NOMO-1 treated with dmso at 0.1 percent for 144 hours (cell line): ENCODE measurements around the gene RAB3IL1.
A peak's percentile ranks its signal among the peaks of the same experiment; 100 is the strongest.
"Not testable (repeated sequence)": the region's sequence is repeated elsewhere in the genome, so short reads cannot be mapped to it uniquely, and the experiment has no call there.

Experiments used
- DNase-seq: peaks from one replicate; lab custom pipeline; 2025; ENCODE audit not compliant: unreplicated experiment; lab: John Stamatoyannopoulos, UW

RAB3IL1 gene

DNA sequence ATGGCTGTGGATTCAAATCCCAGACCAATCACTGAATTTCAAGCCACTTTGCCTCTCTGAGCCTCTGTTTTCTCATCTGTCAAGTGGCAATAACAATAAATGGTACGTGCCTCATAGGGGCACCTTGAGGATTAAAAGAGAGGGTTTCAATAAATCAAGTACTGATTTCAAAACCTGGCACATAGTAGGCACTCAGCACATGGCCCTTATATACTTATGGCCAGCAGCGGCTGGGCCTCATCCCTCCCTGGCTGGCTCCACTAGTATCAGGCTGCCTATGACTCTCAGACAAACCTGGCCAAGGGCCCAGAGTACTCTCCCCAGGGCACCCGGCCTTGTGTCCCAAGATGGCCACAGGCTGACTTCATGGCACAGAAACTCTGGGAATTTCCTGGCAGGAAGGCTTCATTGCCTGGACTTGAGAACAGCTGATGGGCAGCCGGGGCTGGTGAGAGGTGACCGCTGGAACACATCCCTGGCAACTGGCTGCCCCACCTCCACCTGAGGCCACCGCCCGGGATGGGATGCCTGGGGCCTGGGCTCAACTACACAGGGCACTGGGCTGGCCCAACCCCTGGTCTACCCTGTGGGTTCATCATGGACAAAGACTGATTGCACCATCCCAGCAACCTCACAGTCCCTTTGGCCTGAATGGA is 29.4 kb downstream of the RAB3IL1 start:
- no peak for DNase-seq

GRCh38 chr11:61886643-61887042 is 30.7 kb downstream of the RAB3IL1 start:
- no peak for DNase-seq

DNA sequence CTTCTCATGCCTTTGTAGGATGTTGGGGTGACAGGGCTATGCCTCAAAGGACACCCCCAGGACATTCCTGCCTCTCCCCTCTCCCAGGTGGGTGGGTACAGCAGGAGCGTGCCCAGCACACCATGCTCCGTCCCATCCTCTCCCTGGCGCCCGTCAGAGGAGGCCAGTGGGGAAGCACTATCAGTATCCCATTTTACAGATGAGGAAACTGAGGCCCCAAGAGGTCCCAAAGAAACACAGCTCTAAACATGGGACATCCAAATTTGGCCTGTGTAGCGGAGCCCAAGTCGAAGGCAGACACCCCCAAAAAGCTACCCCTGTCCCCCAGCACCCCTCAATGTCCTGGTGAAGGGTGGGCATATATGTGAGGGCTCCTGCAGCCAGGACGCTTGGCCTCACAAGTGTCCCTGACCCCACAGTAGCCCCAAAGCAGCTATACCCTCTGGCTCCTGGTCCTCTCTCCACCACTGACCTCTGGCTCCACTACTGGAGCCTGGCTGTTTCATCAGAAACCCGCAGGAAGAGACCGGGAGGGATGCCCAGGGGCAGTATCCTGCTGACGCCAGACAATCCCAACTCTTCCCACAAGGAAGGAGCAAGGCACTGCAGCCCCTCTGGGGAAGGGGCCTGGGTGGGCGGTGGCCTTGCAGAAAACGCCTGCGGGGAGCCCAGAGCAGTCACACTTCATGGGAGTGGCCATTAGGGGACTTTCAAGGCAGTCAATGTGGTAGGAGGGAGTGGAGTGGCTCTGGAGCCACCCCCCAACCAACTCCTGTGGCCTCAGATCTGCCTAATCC is 31.4 kb downstream of the RAB3IL1 start:
- DNase-seq: no peak

GRCh38 chr11:61885166-61885778 is 32.1 kb downstream of the RAB3IL1 start:
- no peak for DNase-seq

DNA sequence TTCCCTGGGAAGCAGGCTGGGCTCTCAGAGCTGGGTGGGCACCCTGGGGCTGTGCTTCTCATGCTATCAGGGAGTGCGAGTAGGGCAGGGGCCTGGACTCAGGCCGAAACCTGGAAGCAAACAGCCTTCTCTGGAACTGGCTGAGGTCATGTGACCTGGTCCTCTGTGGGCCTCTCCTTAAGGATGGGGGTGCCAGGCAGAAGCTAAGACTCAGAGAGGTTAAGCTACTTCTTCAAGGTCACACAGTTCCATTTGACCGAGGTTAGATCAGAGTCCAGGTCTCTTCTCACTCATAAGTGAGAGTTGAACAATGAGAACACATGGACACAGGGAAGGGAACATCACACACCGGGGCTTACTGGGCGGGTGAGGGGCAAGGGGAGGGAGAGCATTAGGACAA is 33.4 kb downstream of the RAB3IL1 start:
- no peak for DNase-seq

DNA sequence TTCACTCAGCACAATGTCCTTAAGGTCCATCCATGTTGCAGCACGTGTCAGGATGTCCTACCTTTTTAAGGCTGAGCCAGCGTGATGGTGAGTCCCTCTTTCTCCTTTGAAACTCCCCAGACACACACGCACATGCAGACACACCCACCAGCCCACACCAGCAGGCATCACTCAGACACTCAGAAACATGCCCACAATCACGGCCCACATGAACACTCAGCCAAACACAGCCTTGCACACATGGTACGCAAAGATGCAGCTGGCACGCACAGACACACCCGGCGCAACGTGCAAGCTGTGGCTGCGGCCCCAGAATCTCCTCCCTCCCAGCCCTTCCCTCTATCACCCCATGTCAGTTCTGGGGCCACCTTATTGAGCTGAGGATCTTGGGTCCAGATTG is 34.0 kb downstream of the RAB3IL1 start:
- no peak for DNase-seq

GRCh38 chr11:61882879-61883278 is 34.5 kb downstream of the RAB3IL1 start:
- no peak for DNase-seq

DNA sequence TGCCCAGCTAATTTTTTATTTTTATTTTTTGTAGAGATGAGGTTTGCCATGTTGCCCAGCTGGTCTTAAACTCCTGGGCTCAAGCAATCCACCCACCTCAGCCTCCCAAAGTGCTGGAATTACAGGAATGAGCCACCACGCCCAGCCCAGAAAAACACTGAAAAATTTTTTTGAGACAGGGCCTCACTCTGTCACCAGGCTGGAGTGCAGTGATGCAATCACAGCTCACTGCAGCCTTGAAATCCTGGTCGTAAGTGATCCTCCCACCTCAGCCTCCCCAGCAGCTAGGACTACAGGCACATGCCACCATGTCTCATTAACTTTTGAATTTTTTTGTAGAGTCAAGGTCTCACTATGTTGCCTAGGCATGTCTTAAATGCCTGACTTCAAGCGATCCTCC is 35.1 kb downstream of the RAB3IL1 start:
- not testable (repeated sequence) for DNase-seq

- no peak for DNase-seq
Measured at GRCh38 chr11:61881397-61881796, 36.0 kb downstream of the RAB3IL1 start.

DNA sequence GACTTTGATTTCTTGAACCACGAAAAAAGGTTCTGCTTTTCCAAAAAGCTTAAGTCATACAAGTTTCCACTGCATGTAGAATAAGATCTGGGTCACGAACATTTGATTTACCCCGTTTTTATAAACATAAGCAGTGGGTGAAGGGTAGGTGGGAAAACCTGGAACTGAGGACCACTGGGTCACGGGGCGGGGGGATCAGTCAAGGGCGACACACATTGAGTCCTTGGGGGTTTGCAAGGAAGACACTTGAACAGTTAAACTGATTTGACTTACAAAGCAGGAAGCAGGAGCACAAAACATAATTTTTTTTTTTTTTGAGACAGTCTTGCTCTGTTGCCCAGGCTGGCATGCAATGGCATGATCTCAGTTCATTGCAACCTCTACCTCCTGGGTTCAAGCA is 36.9 kb downstream of the RAB3IL1 start:
- DNase-seq: no peak

GRCh38 chr11:61880031-61880430 is 37.3 kb downstream of the RAB3IL1 start:
- DNase-seq: no peak

DNA sequence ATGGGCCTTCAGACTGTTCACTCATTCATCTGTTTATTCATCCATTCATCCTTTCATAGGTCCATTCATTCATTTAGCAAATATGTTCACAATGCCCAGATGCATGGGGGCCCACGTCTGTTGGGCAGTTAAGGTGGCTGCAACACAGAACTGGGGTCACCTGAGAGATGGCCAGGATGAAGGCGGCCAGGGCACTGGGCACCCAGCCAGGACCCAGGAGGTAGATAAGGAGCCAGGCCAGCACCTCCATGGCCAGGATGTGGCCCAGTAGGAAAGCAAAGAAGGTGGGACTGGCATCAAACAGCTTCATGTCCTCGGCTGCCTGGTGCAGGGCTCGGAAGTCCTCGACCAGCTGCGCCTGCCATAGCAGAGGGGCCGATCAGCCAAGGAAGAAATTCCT is 38.2 kb downstream of the RAB3IL1 start:
- no peak for DNase-seq

DNA sequence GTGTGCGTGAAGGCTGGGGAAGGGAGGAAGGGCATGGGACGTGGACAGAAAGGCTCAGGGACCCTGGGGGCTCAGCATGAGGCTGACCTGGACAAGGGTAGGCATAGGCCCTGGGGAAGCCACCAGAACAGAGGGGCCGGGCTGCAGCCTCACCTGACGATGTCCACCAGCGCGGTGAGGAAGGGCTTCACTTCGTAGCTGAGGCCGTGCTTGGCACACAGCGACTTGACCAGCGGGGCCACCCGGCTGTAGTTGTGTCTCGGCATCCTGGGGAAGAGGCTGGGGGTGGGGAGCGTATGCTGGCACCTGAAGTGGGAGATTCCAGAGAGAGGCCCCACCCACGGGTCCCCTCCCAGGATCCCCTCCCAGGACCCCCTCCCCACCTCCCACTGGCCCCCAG is 41.7 kb downstream of the RAB3IL1 start:
- DNase-seq: no peak

GRCh38 chr11:61874853-61875252 is 42.5 kb downstream of the RAB3IL1 start:
- no peak for DNase-seq

GRCh38 chr11:61874377-61874809 is 43.0 kb downstream of the RAB3IL1 start:
- DNase-seq: no peak

- DNase-seq: no peak
Measured at GRCh38 chr11:61873588-61874376, 43.6 kb downstream of the RAB3IL1 start.

- no peak for DNase-seq
Measured at GRCh38 chr11:61872935-61873565, 44.3 kb downstream of the RAB3IL1 start.

DNA sequence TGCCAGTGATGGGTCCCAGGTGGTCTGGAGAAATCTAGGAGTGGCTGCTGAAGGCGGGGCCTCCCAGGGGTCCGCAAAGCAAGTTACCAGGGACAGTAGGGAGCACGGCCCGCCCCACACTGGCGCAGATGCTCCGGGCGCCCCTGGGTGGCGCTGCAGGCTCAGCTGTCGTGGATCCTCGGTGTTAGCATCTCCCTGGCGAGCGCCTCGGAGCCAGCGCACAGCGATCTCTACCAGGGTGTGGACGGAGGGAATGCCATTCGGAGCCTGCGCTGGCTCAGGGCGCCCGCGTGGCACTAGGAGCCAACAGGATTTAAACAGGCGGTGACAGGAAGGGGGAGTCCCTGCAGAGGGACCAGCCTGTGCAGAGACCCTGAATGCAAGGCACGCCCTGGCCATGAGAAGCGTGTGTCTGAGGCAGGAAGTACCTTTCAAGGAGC is 46.2 kb downstream of the RAB3IL1 start:
- peak; percentile 25 for DNase-seq

- DNase-seq: no peak
Measured at GRCh38 chr11:61870541-61871031, 46.8 kb downstream of the RAB3IL1 start.

GRCh38 chr11:61869708-61870451 is 47.5 kb downstream of the RAB3IL1 start:
- no peak for DNase-seq
